ENCODE data around the gene CLECL1.
A peak's percentile ranks its signal among the peaks of the same experiment; 100 is the strongest.
"Not testable (repeated sequence)": the region's sequence is repeated elsewhere in the genome, so short reads cannot be mapped to it uniquely, and the experiment has no call there.

CLECL1 gene

DNA sequence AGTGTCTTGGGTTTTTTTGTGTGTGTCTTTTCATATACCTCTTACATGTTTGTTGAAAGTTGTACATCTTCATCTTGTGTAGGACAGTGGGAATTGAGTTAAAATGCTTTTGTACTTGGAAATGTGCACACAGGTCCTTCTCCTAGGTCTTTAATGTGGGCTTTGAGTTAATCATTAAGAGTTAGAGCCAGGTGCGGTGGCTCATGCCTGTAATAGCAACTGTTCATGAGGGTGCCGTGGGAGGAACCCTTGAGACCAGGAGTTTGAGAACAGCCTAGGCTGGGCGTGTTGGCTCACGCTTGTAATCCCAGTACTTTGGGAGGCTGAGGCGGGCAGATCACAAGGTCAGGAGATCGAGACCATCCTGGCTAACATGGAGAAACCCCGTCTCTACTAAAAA, 13.9 kb downstream of the CLECL1 start:
- no peak for DNase-seq

DNA sequence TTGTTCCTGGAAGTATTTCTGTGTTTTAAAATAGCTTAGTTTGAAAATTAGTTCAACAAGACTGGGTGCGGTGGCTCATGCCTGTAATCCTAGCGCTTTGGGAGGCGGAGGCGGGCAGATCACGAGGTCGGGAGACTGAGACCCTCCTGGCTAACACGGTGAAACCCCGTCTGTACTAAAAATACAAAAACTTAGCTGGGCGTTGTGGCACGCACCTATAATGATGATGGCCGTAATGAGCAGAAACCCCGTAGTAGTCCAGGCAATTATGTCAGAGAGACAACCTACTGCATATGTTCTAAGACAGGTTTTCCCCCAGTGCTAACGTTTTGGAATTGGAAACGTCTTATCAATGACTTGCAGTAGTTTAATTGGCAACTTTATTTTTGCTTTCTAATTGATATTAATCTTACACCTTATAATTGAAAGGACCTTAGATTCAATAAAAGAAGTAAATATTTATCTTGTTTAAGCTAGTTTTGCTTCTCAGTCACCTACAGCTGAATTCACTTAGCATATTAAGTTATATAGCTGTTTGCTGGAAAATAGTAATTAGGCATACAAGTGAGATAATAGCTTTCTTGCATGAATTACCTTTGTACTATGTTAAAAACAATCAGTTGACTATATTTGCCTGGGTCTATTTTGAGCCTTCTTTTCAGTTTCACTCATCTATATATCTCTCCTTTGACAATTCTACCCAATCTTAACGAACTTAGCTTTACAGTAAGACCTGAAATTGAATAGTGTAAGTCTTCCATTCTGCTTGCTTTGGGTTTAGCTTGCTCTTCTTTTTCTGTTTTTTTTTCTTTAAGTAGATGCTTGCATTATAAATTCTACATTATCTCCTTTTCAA, 15.6 kb downstream of the CLECL1 start:
- DNase-seq, result no peak

DNA sequence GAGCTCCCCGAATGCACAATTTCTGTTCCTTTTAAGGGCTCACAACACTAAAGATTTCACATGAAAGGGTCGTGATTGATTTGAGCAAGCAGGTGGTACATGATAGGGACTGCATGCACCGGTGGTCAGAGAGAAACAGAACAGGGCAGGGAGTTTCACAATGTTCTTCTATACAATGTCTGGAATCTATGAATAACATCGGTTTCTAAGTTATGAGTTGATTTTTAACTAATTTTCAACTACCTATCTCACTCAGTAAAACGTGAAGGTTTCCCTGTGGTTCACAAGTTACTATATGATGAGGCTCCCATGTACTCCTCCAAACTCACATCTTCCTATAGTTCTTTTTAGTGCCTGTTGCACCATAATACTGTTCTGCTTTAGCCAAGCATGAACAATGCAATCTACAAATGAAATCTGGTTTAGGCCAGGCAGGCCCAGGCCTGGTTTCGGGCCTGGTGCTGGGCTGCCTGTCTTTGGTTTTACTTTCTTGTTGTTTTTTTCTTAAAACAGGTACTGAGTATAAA, 19.8 kb downstream of the CLECL1 start:
- DNase-seq, result not testable (repeated sequence)

DNA sequence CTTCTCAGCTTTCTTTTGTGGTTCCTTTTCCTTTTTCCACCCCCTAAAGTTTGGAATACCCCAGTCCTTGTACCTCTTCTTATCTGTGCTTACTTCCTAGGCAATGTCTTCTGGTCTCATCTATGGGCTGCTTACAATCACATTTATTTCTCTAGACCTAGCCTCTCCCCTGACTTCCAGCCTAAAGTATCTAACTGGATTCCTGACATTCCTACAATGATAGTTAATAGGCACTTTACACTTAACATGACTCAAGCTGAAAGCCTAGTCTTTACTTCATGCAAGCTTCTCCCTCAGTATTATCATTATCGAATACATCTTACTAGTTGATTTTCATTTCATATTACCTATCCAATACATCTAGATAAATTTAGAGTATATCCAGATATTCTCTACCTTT, 21.2 kb downstream of the CLECL1 start:
- DNase-seq, result no peak

DNA sequence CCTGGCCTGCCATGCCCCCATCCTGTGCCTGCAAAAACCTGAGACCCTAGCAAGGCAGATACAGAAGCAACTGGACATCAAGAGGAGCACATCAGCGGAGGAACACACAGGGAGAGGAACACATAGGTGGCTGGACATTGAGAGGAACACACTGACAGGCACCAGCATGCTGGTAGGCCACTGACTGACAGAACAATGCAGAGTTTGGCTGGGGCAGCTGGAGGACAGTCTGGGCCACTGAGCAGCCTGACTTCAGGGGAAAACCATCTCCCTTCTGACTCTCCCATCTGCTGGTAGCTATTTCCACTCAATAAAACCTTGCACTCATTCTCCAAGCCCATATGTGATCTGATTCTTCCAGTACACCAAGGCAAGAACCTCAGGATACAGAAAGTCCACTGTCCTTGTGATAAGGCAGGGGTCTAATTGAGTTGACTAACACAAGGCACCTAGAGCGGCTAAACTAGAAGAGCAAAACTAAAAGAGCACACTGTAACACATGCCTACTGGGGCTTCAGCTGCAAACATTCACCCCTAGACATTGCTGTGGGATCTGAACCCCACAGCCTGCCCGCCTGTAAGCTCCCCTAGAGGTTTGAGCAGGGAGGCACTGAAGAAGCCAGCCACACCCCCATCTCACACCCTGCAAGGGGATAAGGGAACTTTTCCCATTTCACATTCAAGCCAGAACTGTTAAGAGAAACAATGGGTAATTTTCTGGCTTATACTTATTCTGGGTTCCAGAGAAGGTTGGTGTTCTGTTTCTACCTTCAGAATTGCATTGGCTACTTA, 22.1 kb downstream of the CLECL1 start:
- DNase-seq, result no peak

DNA sequence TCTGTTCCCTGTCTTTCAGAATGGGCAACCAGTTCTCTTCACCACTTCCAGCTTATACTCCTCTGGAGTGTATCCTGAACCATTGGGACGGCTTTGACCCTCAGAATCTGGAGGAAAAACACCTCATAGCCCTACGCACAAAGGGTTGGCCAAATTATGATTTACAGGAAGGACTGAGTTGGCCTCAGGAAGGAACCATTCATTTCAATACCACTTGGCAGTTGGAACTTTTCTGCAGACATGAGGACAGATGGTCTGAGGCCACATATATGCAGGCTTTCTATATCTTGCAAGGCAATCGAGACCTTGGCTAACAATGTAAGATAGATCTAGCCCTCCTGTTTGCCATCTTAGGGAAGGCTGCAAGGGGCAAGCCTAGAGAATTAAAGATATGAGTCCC, 24.0 kb downstream of the CLECL1 start:
- no peak for DNase-seq

DNA sequence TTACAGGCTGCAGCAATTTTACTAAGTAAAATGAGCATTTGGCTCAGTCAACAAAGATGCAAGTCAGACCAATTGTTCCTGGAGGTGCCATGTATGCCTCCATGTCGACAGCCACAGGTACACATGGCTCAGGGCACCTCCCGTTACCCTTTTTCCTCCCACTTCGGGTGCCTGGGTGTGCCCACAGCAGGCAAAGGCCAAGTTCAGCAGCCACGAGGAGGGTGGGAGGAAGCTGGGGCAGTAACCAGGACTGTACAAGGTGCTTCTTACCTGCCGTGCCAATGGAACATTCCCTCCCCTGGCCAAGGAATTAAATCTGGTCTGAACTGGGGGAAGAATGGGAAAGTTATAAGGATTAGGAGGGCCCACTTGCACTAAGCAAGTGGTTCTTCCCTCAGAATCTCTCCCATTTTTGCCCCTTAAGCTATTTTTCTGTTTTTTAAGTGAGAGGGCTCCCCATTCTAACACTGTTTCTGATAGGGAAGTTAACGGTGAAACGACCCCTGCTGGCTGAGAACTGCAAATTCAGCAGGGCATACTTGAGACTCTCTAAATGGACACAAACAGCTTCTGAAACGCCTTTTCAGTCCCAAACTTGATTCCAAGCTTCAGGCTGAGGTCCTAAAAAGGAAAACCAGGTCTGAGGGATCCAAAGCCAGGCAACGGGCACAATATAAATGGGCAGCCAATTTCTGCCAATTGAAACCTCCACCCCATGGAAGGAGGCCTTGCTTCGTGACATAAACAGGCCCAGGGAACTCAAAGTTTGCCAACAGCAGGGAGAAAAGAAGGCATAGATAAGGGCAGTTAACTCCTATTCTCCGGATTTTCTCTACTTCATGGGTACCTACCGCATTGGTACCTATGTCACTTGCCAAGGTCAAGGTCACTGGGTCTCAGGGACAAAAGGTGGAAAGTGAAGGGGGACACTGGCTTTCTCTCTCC, 24.8 kb downstream of the CLECL1 start:
- peak; percentile 9 for DNase-seq

DNA sequence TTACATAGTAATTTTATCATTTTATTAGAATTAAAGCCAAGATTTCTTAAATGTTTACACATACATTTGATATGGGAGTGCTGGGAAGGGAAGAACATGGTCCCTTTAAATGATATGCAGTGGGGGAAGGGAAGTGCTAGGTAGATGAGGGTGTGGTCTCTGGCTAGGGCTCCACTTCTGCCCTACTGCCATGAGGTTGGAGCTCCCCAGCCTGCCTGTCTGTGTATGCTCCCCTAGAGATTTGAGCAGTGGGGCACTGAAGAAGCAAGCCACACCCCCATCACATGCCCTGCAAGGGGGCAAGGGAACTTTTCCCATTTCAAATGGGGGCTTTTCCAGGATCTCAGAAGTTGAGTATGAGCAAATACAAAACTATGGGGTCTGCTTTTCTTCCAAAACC, 25.5 kb downstream of the CLECL1 start:
- no peak for DNase-seq

DNA sequence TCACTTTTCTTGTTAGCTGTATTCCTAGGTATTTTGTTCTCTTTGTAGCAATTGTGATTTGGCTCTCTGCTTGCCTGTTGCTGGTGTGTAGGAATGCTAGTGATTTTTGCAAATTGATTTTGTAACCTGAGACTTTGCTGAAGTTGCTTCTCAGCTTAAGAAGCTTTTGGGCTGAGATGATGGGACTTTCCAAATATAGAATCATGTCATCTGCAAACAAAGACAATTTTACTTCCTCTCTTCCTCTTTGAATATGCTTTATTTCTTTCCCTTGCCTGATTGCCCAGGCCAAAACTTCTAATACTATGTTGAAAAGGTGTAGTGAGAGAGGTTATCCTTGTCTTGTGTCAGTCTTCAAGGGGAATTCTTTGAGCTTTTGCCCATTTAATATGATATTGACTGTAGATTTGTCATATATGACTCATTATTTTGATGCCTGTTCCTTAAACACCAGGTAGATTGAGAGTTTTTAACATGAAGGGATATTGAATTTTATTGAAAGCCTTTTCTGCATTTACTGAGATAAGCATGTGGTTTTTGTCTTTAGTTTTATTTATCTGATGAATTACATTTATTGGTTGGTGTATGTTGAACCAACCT, 26.7 kb downstream of the CLECL1 start:
- DNase-seq, result no peak

DNA sequence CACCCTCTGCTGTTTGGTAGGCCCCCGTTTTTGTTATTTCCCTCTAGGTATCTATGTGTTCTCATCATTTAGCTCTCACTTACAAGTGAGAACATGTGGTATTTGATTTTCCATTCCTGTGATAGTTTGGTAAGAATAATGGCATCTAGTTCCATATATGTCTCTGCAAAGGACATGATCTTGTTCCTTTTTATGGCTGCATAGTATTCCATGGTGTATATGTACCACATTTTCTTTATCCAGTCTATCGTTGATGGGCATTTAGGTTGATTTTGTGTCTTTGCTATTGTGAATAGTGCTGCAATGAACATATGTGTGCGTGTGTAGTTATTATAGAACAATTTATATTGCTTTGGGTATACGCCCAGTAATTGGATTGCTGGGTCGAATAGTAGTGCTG, 28.3 kb downstream of the CLECL1 start:
- DNase-seq, result not testable (repeated sequence)

DNA sequence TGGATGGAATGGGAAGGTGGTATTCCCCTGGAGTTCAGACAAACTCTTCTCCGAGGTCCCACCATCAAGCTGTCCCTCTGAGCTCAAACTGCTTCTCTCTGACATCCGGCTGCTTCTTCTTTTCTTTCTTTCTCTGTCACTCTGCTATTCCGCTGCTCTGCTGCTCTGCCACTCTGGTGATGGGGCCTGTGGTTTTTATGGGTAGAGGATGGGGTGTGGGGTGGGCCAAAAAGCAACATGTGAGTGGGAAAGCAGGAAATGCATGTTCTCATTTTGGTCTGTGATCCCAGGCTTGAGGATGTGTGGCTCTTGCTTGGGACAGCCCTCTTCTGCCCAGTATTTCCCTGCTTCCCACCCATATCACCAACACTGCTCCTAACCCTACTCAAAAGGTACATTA, 30.6 kb downstream of the CLECL1 start:
- no peak for DNase-seq

DNA sequence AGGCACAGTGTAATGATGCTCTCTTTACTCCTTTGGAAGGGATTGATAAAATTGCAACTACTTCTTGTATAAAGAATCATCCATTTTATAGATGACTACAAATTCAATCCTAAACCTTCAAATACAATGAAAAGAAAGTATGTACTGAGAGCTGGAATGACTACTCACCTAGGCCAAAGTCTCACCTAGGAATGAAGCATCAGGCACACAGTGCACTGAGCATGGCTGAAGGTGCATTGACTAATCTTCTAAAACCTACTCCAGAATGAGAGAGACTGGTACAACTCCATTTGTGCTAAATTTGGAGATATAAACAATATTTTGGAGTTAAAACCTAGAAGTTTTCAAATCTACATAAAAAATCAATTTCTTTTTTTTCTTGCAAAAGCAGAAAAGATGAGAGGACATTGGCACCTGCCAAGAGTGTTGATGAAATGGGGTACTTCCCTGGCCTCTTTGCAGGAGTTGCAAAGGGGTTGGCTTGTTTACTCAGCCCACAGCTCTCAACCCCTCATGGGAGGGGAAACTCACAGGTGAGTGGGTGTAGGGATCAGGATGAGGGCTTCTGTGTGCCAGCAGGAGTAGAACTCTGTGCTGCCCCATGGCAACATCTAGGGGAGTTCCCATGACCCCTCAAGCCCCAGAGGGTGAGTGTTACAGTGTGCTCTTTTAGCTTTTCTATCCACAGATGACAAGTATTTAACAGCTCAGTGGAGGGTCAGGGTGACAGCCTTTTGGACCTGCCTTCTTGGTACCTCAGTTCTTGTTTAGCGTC, 31.3 kb downstream of the CLECL1 start:
- DNase-seq, result no peak

DNA sequence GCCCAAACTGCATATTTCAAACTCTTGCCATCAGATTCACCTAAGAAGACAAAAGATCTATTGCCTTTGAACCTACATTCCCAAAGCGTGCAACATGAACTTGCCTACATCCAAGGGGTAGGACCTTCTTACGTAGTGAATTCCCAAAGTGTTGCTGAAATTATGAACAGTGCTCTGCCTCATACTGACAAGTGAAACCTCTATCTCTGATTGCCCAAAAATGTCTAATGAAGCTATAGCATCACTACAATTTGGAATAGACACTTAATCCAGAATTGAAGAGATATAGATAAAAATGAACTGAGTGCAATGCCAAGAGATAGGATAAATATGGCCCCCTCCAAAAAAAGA, 32.3 kb downstream of the CLECL1 start:
- DNase-seq, result no peak

DNA sequence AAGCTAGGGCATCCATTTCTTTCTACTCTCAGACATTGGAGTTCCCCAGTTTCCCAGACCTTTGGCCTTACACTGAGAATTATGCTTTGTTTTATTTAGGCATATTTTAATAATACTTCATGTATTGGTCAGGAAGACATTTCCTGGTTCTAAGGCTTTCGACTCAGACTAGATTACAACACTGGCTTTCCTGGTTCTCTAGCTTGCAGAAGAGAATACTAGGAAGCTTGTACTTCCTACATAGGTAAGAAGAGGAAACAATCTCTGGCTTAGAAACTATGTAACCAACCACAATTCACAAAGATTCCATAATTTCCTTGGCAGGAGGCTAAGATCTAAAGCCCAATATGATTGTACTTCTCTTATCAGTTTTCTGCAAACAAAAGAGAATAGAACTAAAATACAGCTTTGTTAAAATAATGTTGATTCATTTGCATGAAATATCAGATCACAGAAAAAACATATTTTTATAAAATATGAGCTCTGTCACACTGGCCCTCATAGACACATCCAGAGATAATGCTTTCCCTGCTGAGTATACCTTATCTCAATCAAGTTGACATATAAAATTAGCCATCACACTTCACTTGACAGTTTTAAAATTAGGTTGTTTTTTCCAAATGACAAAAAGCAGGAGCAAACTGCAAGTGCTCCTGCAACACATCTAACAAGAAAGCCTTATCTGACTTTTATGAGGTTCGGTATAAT, 32.8 kb downstream of the CLECL1 start:
- no peak for DNase-seq

DNA sequence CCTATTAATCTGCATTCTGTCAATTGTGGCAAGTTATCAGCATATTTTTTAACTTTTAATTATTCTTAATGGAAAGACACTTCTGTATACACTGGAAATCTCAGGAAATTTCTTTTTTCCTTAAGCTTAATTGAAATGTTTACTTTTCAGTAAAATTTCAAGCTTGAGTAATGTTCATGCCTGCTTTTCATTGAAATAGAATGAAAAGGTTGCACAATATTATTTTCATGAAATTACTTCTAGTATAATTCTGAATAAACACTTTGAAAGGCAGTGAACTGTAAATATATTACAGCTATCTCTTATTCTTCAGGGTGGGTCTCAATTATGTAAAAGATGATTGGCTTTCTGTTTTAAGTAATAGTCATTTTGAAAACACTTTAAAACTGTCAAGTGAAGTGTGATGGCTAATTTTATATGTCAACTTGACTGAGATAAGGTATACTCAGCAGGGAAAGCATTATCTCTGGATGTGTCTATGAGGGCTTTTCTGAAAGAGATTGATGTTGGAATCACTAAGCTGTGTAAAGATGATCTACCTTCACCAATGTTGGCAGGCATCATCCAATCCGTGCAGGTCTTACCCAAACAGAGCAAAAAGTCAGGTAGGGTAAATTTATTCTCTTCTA, 33.5 kb downstream of the CLECL1 start:
- DNase-seq, result no peak

DNA sequence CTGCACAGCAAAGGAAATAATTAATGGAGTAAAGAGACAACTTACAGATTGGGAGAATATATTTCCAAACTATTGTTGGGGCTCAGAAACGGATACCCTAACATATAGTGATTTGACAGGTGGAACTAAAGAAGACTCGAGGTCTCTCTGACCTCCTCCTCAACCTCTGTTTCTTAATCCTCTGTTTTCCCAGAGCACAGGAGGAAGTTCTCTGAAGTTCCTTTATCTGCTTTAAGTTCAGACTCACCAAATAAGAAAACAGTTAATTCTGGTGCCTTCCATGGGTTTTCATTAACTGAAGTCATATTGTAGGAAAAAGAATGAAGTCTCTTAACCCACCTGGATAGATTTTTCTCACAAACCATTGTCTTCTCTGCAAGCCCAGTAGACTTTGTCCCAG, 34.2 kb downstream of the CLECL1 start:
- DNase-seq, result no peak

DNA sequence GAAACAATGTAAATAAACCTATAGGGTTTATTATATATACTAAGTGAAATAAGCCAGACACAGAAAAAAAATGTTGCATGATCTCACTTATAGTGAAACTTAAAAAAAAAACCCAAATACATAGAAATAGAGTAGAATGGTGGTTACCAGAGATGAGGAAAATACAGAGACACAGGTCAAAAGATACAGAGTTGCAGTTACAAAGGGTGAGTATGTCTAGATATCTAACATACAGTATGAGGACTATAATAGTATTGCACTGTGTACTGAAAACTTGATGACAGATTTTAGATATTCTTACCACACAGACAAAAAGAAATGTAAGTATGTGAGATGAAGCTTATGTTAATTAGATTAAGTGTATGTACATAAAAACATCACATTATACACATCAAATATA, 35.3 kb downstream of the CLECL1 start:
- DNase-seq, result no peak

DNA sequence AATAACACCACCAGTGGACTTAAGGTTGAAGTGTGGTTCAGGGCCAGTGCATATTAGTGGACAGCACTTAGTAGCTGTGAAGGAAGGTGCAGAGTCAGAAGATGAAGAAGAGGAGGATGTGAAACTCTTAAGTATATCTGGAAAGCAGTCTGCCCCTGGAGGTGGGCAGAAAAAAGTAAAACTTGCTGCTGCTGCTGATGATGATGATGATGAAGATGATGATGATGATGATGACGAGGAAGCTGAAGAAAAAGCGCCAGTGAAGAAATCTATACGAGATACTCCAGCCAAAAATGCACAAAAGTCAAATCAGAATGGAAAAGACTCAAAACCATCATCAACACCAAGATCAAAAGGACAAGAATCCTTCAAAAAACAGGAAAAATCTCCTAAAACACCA, 37.2 kb downstream of the CLECL1 start:
- not testable (repeated sequence) for DNase-seq

DNA sequence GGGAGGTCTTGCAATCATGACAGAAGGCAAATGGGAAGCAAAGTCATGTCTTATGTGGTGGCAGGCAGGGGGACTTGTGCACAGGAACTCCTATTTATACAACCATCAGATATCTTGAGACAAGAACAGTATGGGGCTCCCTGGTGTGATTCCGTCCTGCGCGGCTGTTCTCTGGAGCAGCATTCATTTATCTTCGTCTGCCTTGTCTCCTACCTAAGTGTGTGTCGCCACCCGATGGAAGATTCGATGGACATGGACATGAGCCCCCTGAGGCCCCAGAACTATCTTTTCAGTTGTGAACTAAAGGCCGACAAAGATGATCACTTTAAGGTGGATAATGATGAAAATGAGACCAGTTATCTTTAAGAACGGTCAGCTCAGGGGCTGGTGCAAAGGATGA, 37.7 kb downstream of the CLECL1 start:
- not testable (repeated sequence) for DNase-seq

DNA sequence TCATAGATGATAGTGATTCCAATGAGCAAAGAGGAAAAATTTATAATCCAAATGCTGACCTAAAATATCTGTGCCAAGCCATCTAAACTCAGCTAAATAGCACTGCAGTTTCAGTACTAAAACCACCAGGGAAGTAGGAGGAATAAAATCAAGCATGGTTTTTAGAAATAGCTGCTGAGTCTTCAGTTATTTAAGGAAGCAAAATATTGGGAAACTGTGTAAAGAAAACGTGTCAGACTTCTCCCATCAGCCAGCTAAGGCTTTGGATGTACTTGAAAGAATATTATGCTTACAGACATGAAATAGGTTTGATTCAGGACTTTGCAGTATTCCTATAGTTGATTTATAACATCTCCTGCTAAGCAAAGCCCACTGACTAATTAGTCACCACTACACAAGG, 38.7 kb downstream of the CLECL1 start:
- no peak for DNase-seq

DNA sequence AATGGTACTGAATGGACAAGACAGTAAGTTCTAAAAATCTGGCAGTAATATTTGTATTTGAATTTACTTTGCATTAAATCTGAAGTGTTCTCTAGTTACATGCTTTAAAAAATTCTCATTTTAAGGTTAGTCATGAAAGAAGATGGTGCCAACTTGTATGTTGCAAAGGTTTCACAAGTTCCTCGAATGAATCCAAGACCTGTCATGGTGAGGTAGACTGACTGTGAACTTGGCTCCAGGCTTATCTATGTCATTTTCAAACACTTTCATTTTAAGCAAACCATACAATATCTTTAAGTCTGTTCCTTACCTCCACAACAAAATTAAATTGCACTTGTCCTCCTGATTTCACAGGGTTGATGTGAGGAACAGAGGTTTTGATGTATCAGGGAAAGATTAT, 40.0 kb downstream of the CLECL1 start:
- no peak for DNase-seq

Measured in NCI-H774 (cell line).